Neural cell (in vitro differentiated cells): ENCODE data around the gene NUP210.

Experiments used
- CTCF ChIP-seq: fragments of 450-650 bp; IDR thresholded peaks from 2 replicates; pipeline ENCODE4 v1.5.1; 2014; ENCODE audit warnings: antibody characterized with exemption, mild to moderate bottlenecking, moderate library complexity; ENCODE audit not compliant: poor library complexity, severe bottlenecking
- POLR2AphosphoS5 ChIP-seq: IDR thresholded peaks from 2 replicates; pipeline ENCODE4 v1.6.1; 2012
- TAF1 ChIP-seq: IDR thresholded peaks from 2 replicates; pipeline ENCODE4 v1.6.1; 2012; ENCODE audit warnings: low read depth

GRCh38 chr3:13362551-13362950 is 57.6 kb downstream of the NUP210 start:
- TF ChIP-seq CTCF (no peak), POLR2AphosphoS5 (no peak), TAF1 (no peak)
